Vagina (tissue), 2 donors: ENCODE results near the gene VPS50. TPM values are rescaled to one million over a fixed set of nuclear protein-coding genes. Genes with fewer than 3 reads are reported as not detected.

Experiments used
- DNase-seq, 2 donors: peaks; one replicate each; pipeline ENCODE4 v3.0.0-alpha.2; 2017; ENCODE audit errors: extremely low spot score in 2 of 2
- H3K27ac ChIP-seq: fragments of 200-600 bp; sonication (generic); one replicate; pipeline ENCODE4 v1.5.1; 2019
- H3K27me3 ChIP-seq: fragments of 200-600 bp; sonication (generic); one replicate; pipeline ENCODE4 v1.5.1; 2019
- H3K36me3 ChIP-seq, 2 donors: fragments of 200-600 bp; sonication (generic); one replicate each; pipeline ENCODE4 v1.5.1; 2017 to 2019
- H3K4me1 ChIP-seq: fragments of 200-600 bp; sonication (generic); one replicate; pipeline ENCODE4 v1.5.1; 2019
- H3K4me3 ChIP-seq, 2 donors: fragments of 200-600 bp; sonication (generic); 1 replicate in 1 of 2; 2 replicates in 1 of 2; pipeline ENCODE4 v1.5.1; 2016 to 2019
- H3K9me3 ChIP-seq: fragments of 200-600 bp; sonication (generic); one replicate; pipeline ENCODE4 v1.5.1; 2019
- POLR2A ChIP-seq, 2 donors: fragments of 450-650 bp; IDR thresholded peaks; one replicate each; pipeline ENCODE4 v1.6.1; 2017; ENCODE audit warnings: antibody characterized with exemption in 2 of 2, mild to moderate bottlenecking in 2 of 2, moderate library complexity in 2 of 2
- POLR2AphosphoS5 ChIP-seq, 2 donors: sonication (generic); formaldehyde crosslinking; IDR thresholded peaks; one replicate each; pipeline ENCODE4 v1.9.0; 2017; ENCODE audit warnings: antibody characterized with exemption in 2 of 2, mild to moderate bottlenecking in 2 of 2, low read depth in 1 of 2; ENCODE audit not compliant: insufficient read depth in 1 of 2
- intact Hi-C: fragments of 100-400 bp; cut with DNase I; formaldehyde crosslinking; loops from one replicate; pipeline ENCODE4 v1.15.1; 2023
- total RNA-seq: library from RNA; depleted of rRNA; stranded (reverse); fragments of >200 nt; gene quantifications from one replicate; pipeline ENCODE4 v1.2.3, GENCODE V29; 2016
- TF ChIP-seq, protein P1 (sequence below), 3 experiments: fragments of 450-650 bp in 2 of 3; fragments of 200-600 bp in 1 of 3; sonication (generic) in 1 of 3; IDR thresholded peaks; one replicate each; pipeline ENCODE4 v1.5.1; 2017 to 2019; ENCODE audit warnings: antibody characterized with exemption in 3 of 3, mild to moderate bottlenecking in 2 of 3, moderate library complexity in 2 of 3

The VPS50 gene
- total RNA-seq, 1 donor from 2014 or later, result 13.0 TPM

DNA sequence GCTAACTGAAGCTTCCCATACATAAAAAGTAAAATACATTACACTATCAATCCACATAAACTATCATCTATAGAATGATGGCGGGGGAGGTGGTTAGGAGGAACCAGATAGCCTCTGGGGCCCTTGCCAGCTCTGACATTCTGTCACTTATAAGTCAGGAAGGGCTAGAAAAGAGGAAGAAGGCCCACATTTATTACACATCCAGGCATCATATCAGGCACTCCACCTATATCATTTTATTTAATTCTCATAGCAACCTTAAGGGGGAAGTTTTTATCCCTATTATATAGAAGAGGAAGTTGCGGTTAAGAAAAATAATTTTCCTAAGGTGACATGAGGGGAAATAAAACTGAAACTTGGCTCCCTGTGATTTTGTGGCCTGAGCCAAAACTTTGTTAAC, 35.8 kb upstream of the VPS50 start:
- Histone ChIP-seq H3K36me3 (no peaks in the 10 kb centered on the region), H3K27ac (no peak overlapping the region), H3K27me3 (no peaks in the 10 kb centered on the region), H3K4me3 (no peak overlapping the region), H3K9me3 (no peaks in the 10 kb centered on the region), H3K4me1 (no peaks in the 10 kb centered on the region)
- TF ChIP-seq, protein P1, sequence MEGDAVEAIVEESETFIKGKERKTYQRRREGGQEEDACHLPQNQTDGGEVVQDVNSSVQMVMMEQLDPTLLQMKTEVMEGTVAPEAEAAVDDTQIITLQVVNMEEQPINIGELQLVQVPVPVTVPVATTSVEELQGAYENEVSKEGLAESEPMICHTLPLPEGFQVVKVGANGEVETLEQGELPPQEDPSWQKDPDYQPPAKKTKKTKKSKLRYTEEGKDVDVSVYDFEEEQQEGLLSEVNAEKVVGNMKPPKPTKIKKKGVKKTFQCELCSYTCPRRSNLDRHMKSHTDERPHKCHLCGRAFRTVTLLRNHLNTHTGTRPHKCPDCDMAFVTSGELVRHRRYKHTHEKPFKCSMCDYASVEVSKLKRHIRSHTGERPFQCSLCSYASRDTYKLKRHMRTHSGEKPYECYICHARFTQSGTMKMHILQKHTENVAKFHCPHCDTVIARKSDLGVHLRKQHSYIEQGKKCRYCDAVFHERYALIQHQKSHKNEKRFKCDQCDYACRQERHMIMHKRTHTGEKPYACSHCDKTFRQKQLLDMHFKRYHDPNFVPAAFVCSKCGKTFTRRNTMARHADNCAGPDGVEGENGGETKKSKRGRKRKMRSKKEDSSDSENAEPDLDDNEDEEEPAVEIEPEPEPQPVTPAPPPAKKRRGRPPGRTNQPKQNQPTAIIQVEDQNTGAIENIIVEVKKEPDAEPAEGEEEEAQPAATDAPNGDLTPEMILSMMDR (IDR thresholded peaks at IDR 0.05), result no peak
- TF ChIP-seq POLR2AphosphoS5 (IDR thresholded peaks at IDR 0.05; ENCODE audit: insufficient read depth in 1 of 2, low read depth in 1 of 2), result no peak
- TF ChIP-seq POLR2A (IDR thresholded peaks at IDR 0.05), result no peak
- intact Hi-C loops, result no loop called here
- no peak for DNase-seq

- Histone ChIP-seq H3K27me3 (no peaks in the 10 kb centered on the region), H3K9me3 (no peaks in the 10 kb centered on the region), H3K4me3 (no peak overlapping the region), H3K36me3 (no peaks in the 10 kb centered on the region), H3K27ac (no peak overlapping the region), H3K4me1 (no peaks in the 10 kb centered on the region)
- intact Hi-C loops, result no loop called here
- TF ChIP-seq, protein P1 (IDR thresholded peaks at IDR 0.05), result no peak
- TF ChIP-seq POLR2A (IDR thresholded peaks at IDR 0.05) (no peak), POLR2AphosphoS5 (IDR thresholded peaks at IDR 0.05; ENCODE audit: insufficient read depth in 1 of 2, low read depth in 1 of 2) (no peak)
- no peak for DNase-seq
Observed at GRCh38 chr7:93198472-93198871, 33.7 kb upstream of the VPS50 start.

DNA sequence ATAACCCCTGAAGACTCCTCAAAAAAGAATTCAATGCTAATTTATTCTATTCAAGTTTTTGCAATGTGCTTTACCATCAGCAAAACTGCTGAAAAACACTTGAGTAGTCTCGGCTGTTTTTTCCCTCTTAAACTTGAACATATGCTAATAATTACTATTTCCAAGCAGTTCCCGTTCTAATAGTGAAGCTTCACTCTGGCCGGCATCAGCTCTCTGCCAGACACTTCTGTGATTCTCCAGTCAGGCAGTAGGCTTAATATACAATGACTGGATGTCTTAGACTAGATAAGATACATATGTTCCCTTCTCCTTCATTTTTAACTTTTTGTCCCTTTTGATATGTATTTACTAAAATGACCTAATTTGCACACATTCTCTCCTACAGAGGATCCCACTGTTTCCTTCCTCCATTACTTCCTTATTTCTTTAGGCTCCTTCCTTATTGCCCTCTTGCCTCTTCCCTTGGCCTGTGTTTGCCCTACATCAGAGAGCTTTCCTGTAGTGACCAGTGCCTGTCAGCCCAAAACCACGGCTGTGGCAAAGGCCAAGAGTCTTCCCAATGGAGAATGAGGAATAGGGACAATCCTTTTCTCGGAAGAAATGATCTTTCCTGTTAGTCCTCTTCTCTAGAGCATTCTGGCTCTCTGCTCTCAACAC, 29.4 kb upstream of the VPS50 start:
- Histone ChIP-seq H3K4me3 (no peak overlapping the region), H3K4me1 (no peaks in the 10 kb centered on the region), H3K27me3 (no peaks in the 10 kb centered on the region), H3K36me3 (no peaks in the 10 kb centered on the region), H3K27ac (no peak overlapping the region), H3K9me3 (no peaks in the 10 kb centered on the region)
- intact Hi-C loops, result no loop called here
- TF ChIP-seq POLR2AphosphoS5 (IDR thresholded peaks at IDR 0.05; ENCODE audit: insufficient read depth in 1 of 2, low read depth in 1 of 2) (no peak), POLR2A (IDR thresholded peaks at IDR 0.05) (no peak)
- TF ChIP-seq, protein P1 (IDR thresholded peaks at IDR 0.05), result no peak
- DNase-seq, result no peak

GRCh38 chr7:93203496-93203895, 28.7 kb upstream of the VPS50 start:
- TF ChIP-seq, protein P1 (IDR thresholded peaks at IDR 0.05), result no peak
- no peak for TF ChIP-seq POLR2A (IDR thresholded peaks at IDR 0.05)
- no peak for TF ChIP-seq POLR2AphosphoS5 (IDR thresholded peaks at IDR 0.05; ENCODE audit: insufficient read depth in 1 of 2, low read depth in 1 of 2)
- no peak overlapping the region for H3K27ac ChIP-seq

GRCh38 chr7:93205046-93205445, 27.1 kb upstream of the VPS50 start:
- intact Hi-C loops, result no loop called here
- no peak overlapping the region for H3K27ac ChIP-seq
- TF ChIP-seq POLR2A (IDR thresholded peaks at IDR 0.05) (no peak), POLR2AphosphoS5 (IDR thresholded peaks at IDR 0.05; ENCODE audit: insufficient read depth in 1 of 2, low read depth in 1 of 2) (no peak)
- TF ChIP-seq, protein P1 (IDR thresholded peaks at IDR 0.05), result no peak

More at GRCh38 chr7:93203496-93203895, 28.7 kb upstream of the VPS50 start:
- no peaks in the 10 kb centered on the region for H3K27me3 ChIP-seq
- intact Hi-C loops, result no loop called here
- H3K36me3 ChIP-seq, result no peaks in the 10 kb centered on the region
- no peak for DNase-seq
- H3K9me3 ChIP-seq, result no peaks in the 10 kb centered on the region
- H3K4me1 ChIP-seq, result no peaks in the 10 kb centered on the region
- no peak overlapping the region for H3K4me3 ChIP-seq

More at GRCh38 chr7:93205046-93205445, 27.1 kb upstream of the VPS50 start:
- no peaks in the 10 kb centered on the region for H3K4me1 ChIP-seq
- no peaks in the 10 kb centered on the region for H3K36me3 ChIP-seq
- H3K4me3 ChIP-seq, result no peak overlapping the region
- no peaks in the 10 kb centered on the region for H3K27me3 ChIP-seq
- no peak for DNase-seq
- H3K9me3 ChIP-seq, result no peaks in the 10 kb centered on the region
